ENCODE data around the gene RFX3. TPM values are rescaled to one million over a fixed set of nuclear protein-coding genes. Genes with fewer than 3 reads are reported as not detected.

RFX3 gene
- total and polyA plus RNA-seq, 2 of the 13 experiments (the other 11 are each of a cell fraction or from before 2014, with no cell fraction given) = 2.7 to 5.3 TPM

DNA sequence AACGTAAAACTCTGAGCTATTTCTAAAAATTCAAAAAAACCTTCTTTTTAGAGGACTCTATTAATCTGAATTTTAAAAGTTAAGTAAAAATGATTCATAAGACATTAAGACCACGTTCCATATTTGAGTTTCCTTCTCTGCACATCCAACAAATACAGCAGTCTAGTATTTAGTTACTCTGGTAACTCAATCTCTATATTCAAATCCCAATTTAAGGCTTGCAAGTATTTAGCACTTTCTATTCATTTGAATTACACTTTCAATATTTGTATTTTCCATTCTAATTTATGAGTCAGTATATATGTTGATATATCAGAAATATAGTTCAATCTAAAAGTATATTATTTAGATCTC is 17.7 kb downstream of the RFX3 start:
- Histone ChIP-seq H3K79me2 (ENCODE audit: insufficient read depth, low read length) (peaks cover 3% of the 10 kb centered on the region), H3K4me1 (ENCODE audit: insufficient read depth, low read length) (peaks cover 19% of the 10 kb centered on the region), H2AFZ (ENCODE audit: low read length) (no peak overlapping the region), H3K27ac (ENCODE audit: extremely low read length, insufficient read depth, low read length) (no peak overlapping the region), H3K4me3 (replicated peaks in 1 of 3; ENCODE audit: insufficient read depth in 1 of 3, low read depth in 2 of 3, low read length in 3 of 3) (no peak overlapping the region), H3K4me2 (ENCODE audit: low read depth, low read length) (no peak overlapping the region), H4K20me1 (ENCODE audit: insufficient read depth, low read length) (no peaks in the 10 kb centered on the region), H3K9ac (ENCODE audit: insufficient read depth, low read depth, low read length) (no peak overlapping the region), H3K27me3 (ENCODE audit: control insufficient read depth in 1 of 2, insufficient read depth in 2 of 2, low read length in 2 of 2) (no peaks in the 10 kb centered on the region), H3K36me3 (replicated peaks in 1 of 2; ENCODE audit: control insufficient read depth in 1 of 2, insufficient read depth in 2 of 2, low read length in 2 of 2) (no peaks in the 10 kb centered on the region), H3K9me3 (ENCODE audit: low read length) (no peaks in the 10 kb centered on the region)
- no TSS peak for BruUV-seq (replicated peaks)
- WGBS (ENCODE audit: low lambda C conversion rate) = 96% methylated on average over 2 of the region's 2 CpGs
- FAIRE-seq = no peak
- ChIA-PET POLR2A (interaction anchor here (1.9 kb wide), 1 partner anchor 18 kb away, joined by 7 read pairs; the partner anchor contains the start of gene RFX3), CTCF (ENCODE audit: low intra/inter-chr PET ratio, low total read pairs) (no interaction called here)
- intact Hi-C loops (cut with micrococcal nuclease; ENCODE audit: unreplicated experiment) (no loop called here), in situ Hi-C loops (cut with HindIII; ENCODE audit: extremely low pct_ligation_motif_present, low pct_unique_long_range_greater_than_20kb) (loop anchor here (25.0 kb wide), 1 partner anchor 671 kb away; the partner anchor contains the start of gene PUM3)
- ATAC-seq = no peak
- TF ChIP-seq ADNP (CRISPR knock-in tag; IDR thresholded peaks at IDR 0.05) = no peak
- TF ChIP-seq, protein P1, sequence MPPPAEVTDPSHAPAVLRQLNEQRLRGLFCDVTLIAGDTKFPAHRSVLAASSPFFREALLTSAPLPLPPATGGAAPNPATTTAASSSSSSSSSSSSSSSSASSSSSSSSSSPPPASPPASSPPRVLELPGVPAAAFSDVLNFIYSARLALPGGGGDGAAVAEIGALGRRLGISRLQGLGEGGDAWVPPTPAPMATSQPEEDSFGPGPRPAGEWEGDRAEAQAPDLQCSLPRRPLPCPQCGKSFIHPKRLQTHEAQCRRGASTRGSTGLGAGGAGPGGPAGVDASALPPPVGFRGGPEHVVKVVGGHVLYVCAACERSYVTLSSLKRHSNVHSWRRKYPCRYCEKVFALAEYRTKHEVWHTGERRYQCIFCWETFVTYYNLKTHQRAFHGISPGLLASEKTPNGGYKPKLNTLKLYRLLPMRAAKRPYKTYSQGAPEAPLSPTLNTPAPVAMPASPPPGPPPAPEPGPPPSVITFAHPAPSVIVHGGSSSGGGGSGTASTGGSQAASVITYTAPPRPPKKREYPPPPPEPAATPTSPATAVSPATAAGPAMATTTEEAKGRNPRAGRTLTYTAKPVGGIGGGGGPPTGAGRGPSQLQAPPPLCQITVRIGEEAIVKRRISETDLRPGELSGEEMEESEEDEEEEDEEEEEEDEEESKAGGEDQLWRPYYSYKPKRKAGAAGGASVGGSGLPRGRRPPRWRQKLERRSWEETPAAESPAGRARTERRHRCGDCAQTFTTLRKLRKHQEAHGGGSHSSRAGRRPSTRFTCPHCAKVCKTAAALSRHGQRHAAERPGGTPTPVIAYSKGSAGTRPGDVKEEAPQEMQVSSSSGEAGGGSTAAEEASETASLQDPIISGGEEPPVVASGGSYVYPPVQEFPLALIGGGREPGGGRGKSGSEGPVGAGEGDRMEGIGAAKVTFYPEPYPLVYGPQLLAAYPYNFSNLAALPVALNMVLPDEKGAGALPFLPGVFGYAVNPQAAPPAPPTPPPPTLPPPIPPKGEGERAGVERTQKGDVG (CRISPR knock-in tag; IDR thresholded peaks at IDR 0.05; ENCODE audit: borderline replicate concordance) = no peak
- TF ChIP-seq NPAS2 (CRISPR knock-in tag; IDR thresholded peaks at IDR 0.05; ENCODE audit: borderline replicate concordance) = no peak
- no peak for TF ChIP-seq CHD4 (IDR thresholded peaks at IDR 0.05; ENCODE audit: borderline replicate concordance, low read length)
- TF ChIP-seq ZNF83 (CRISPR knock-in tag; IDR thresholded peaks at IDR 0.05; ENCODE audit: borderline replicate concordance) = no peak
- no peak for TF ChIP-seq ZFP82 (CRISPR knock-in tag; IDR thresholded peaks at IDR 0.05; ENCODE audit: borderline replicate concordance)
- TF ChIP-seq, protein P2, sequence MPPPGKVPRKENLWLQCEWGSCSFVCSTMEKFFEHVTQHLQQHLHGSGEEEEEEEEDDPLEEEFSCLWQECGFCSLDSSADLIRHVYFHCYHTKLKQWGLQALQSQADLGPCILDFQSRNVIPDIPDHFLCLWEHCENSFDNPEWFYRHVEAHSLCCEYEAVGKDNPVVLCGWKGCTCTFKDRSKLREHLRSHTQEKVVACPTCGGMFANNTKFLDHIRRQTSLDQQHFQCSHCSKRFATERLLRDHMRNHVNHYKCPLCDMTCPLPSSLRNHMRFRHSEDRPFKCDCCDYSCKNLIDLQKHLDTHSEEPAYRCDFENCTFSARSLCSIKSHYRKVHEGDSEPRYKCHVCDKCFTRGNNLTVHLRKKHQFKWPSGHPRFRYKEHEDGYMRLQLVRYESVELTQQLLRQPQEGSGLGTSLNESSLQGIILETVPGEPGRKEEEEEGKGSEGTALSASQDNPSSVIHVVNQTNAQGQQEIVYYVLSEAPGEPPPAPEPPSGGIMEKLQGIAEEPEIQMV (CRISPR knock-in tag; IDR thresholded peaks at IDR 0.05; ENCODE audit: low read depth) = no peak
- TF ChIP-seq ZNF512B (CRISPR knock-in tag; IDR thresholded peaks at IDR 0.05; ENCODE audit: borderline replicate concordance) = no peak
- no peak for TF ChIP-seq ZNF816 (CRISPR knock-in tag; IDR thresholded peaks at IDR 0.05; ENCODE audit: borderline replicate concordance)
- no peak for TF ChIP-seq MXD4 (CRISPR knock-in tag; IDR thresholded peaks at IDR 0.05)
- TF ChIP-seq, protein P3, sequence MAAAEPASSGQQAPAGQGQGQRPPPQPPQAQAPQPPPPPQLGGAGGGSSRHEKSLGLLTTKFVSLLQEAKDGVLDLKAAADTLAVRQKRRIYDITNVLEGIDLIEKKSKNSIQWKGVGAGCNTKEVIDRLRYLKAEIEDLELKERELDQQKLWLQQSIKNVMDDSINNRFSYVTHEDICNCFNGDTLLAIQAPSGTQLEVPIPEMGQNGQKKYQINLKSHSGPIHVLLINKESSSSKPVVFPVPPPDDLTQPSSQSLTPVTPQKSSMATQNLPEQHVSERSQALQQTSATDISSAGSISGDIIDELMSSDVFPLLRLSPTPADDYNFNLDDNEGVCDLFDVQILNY (CRISPR knock-in tag; conservative IDR thresholded peaks at IDR 0.05) = no peak
- TF ChIP-seq TMF1 (CRISPR knock-in tag; IDR thresholded peaks at IDR 0.05; ENCODE audit: low read depth) = no peak
- TF ChIP-seq ZC3H13 (CRISPR knock-in tag; IDR thresholded peaks at IDR 0.05) = no peak
- TF ChIP-seq ZFP90 (CRISPR knock-in tag; IDR thresholded peaks at IDR 0.05; ENCODE audit: borderline replicate concordance) = no peak
- TF ChIP-seq ZNF513 (CRISPR knock-in tag; conservative IDR thresholded peaks at IDR 0.05) = no peak
- DNase-seq (ENCODE audit: low spot score) = no peak

Measured in HepG2 (cell line).